KMS-11 (cell line): ENCODE measurements around the gene OLFML3.
A peak's percentile ranks its signal among the peaks of the same experiment; 100 is the strongest.

Experiments used
- H2AFZ ChIP-seq: fragments of 200-600 bp; sonication (generic); 2 replicates; pipeline ENCODE4 v1.6.1; 2016; ENCODE audit warnings: antibody characterized with exemption, mixed run types, low read depth
- H3K27ac ChIP-seq: fragments of 200-600 bp; sonication (generic); 2 replicates; pipeline ENCODE4 v1.6.1; 2016; ENCODE audit warnings: mild to moderate bottlenecking, mixed run types
- H3K27me3 ChIP-seq: fragments of 200-600 bp; sonication (generic); 2 replicates; pipeline ENCODE4 v1.6.1; 2017; ENCODE audit warnings: mild to moderate bottlenecking, low read depth, mixed run types, moderate library complexity; ENCODE audit not compliant: insufficient read depth
- H3K36me3 ChIP-seq: fragments of 200-600 bp; sonication (generic); 2 replicates; pipeline ENCODE4 v1.6.1; 2017; ENCODE audit warnings: mild to moderate bottlenecking, mixed run types; ENCODE audit not compliant: insufficient read depth
- H3K4me1 ChIP-seq: fragments of 200-600 bp; sonication (generic); 2 replicates; pipeline ENCODE4 v1.6.1; 2016; ENCODE audit warnings: mild to moderate bottlenecking, low read depth, mixed run types; ENCODE audit not compliant: poor library complexity, severe bottlenecking
- H3K4me2 ChIP-seq: fragments of 200-600 bp; sonication (generic); 2 replicates; pipeline ENCODE4 v1.7.0; 2016; ENCODE audit warnings: mild to moderate bottlenecking, mixed run types
- H3K4me3 ChIP-seq: fragments of 200-600 bp; sonication (generic); IDR thresholded peaks from 2 replicates; pipeline ENCODE4 v1.6.1; 2017; ENCODE audit warnings: low read depth, low read length, mixed read lengths; ENCODE audit not compliant: insufficient read depth
- H3K79me2 ChIP-seq: fragments of 200-600 bp; sonication (generic); 2 replicates; pipeline ENCODE4 v1.6.1; 2016; ENCODE audit warnings: low read depth, mixed run types; ENCODE audit not compliant: insufficient read depth
- H3K9ac ChIP-seq: fragments of 200-600 bp; sonication (generic); 2 replicates; pipeline ENCODE4 v1.6.1; 2016; ENCODE audit warnings: mild to moderate bottlenecking, mixed run types
- H4K20me1 ChIP-seq: fragments of 200-600 bp; sonication (generic); 2 replicates; pipeline ENCODE4 v1.6.1; 2016; ENCODE audit warnings: mild to moderate bottlenecking, mixed run types; ENCODE audit not compliant: insufficient read depth
- TF ChIP-seq, protein P1 (sequence below): fragments of 200-600 bp; sonication (generic); conservative IDR thresholded peaks from 2 replicates; pipeline ENCODE4 v1.6.1; 2017; ENCODE audit warnings: low read depth, mild to moderate bottlenecking, antibody characterized with exemption, low read length, moderate library complexity, mixed read lengths

Gene OLFML3, protein sequence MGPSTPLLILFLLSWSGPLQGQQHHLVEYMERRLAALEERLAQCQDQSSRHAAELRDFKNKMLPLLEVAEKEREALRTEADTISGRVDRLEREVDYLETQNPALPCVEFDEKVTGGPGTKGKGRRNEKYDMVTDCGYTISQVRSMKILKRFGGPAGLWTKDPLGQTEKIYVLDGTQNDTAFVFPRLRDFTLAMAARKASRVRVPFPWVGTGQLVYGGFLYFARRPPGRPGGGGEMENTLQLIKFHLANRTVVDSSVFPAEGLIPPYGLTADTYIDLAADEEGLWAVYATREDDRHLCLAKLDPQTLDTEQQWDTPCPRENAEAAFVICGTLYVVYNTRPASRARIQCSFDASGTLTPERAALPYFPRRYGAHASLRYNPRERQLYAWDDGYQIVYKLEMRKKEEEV

DNA sequence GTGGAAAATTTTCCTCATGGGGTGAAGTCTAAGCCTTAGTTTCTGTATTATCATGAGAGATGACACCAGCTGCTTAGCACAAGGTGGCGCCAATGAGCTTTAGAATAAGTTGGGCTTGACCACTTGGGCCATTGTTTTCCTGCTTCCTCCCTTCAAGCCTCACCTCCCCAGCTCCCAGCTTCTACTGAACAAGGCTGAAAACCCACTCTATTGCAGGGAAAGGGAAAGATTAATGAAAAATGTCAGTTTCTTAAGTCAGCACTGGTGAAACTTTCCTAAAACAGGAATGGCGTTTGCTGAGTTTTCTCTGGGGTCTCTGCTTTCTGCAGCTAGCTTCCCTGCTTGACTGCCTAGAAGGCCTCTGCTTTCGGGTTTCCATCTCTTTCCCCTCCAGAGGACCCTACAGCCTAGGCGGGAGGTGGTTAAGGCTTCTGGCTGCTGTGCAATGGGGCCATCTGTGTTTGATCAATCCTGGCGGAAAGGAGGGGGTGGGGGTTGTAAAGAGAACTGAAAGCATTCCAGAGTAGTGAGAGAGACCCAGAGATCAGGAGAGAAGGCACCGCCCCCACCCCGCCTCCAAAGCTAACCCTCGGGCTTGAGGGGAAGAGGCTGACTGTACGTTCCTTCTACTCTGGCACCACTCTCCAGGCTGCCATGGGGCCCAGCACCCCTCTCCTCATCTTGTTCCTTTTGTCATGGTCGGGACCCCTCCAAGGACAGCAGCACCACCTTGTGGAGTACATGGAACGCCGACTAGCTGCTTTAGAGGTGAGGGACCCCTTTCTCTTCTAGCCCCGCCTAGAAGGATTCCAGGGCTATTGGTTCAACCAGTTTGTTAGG lies at the start of gene OLFML3:
TSS of gene OLFML3 (plus strand) at position 612 of the 840 bp plus-strand sequence. CDS start at position 655, 43 bp downstream.
- Histone ChIP-seq H3K4me1 (peaks cover 35% of the 10 kb centered on the region), H3K36me3 (no peaks in the 10 kb centered on the region), H3K79me2 (no peaks in the 10 kb centered on the region), H3K9ac (no peak within 1 kb of the TSS), H3K27ac (no peak within 1 kb of the TSS), H3K27me3 (no peaks in the 10 kb centered on the region), H3K4me3 (no peak within 1 kb of the TSS), H4K20me1 (no peaks in the 10 kb centered on the region), H2AFZ (no peak within 1 kb of the TSS), H3K4me2 (no peak within 1 kb of the TSS)
- TF ChIP-seq, protein P1, sequence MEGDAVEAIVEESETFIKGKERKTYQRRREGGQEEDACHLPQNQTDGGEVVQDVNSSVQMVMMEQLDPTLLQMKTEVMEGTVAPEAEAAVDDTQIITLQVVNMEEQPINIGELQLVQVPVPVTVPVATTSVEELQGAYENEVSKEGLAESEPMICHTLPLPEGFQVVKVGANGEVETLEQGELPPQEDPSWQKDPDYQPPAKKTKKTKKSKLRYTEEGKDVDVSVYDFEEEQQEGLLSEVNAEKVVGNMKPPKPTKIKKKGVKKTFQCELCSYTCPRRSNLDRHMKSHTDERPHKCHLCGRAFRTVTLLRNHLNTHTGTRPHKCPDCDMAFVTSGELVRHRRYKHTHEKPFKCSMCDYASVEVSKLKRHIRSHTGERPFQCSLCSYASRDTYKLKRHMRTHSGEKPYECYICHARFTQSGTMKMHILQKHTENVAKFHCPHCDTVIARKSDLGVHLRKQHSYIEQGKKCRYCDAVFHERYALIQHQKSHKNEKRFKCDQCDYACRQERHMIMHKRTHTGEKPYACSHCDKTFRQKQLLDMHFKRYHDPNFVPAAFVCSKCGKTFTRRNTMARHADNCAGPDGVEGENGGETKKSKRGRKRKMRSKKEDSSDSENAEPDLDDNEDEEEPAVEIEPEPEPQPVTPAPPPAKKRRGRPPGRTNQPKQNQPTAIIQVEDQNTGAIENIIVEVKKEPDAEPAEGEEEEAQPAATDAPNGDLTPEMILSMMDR, result peak; percentile 81

DNA sequence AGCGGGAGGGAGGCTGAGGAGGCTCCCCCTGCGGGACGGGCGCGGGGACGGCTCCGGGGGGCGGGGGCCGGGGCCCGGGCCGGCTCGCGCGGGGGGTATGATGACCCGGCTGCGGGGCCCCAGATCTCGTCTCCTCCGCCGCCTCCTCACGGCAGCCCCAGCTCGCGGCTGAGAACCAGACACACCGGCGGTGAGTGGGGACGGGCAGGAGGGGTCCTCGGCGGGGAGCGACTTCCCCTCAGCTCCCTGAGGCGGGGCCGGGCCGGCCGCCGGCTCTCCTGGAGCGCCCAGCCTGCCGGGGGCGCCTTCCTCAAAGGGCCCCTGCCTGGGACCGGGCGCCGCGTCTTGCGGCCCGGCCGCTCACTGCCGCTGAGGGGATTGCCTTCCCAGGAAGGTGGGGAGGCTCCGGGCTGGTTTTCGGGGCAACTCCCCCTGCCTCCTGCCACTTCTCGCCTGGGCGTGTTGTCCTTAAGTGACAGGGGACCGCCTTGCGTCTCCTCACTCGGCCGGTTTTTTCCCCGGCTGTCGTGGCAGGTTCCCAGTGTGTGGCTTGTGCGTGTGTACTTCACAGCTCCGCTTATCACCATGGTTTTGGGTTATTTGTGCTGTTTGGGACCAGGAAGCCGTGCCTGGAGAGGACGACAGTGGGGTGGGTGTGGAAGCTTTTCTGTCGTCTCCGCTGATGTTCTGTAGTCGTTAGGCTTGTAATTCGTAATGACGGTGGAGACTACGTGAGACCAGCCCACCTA lies 49.4 kb upstream of the OLFML3 start:
- H4K20me1 ChIP-seq, result no peaks in the 10 kb centered on the region
- TF ChIP-seq, protein P1, result no peak
- peaks cover 43% of the 10 kb centered on the region for H3K4me1 ChIP-seq
- H3K27me3 ChIP-seq, result no peaks in the 10 kb centered on the region
- peak overlapping the region; percentile 90; the same call in 1 of the 2 replicates for H3K4me2 ChIP-seq
- no peaks in the 10 kb centered on the region for H3K36me3 ChIP-seq
- H3K79me2 ChIP-seq, result peaks cover 52% of the 10 kb centered on the region
- peak overlapping the region; percentile 91 for H3K9ac ChIP-seq
- no peak overlapping the region for H3K4me3 ChIP-seq
- H3K27ac ChIP-seq, result peak overlapping the region; percentile 94
- H2AFZ ChIP-seq, result no peak overlapping the region

DNA sequence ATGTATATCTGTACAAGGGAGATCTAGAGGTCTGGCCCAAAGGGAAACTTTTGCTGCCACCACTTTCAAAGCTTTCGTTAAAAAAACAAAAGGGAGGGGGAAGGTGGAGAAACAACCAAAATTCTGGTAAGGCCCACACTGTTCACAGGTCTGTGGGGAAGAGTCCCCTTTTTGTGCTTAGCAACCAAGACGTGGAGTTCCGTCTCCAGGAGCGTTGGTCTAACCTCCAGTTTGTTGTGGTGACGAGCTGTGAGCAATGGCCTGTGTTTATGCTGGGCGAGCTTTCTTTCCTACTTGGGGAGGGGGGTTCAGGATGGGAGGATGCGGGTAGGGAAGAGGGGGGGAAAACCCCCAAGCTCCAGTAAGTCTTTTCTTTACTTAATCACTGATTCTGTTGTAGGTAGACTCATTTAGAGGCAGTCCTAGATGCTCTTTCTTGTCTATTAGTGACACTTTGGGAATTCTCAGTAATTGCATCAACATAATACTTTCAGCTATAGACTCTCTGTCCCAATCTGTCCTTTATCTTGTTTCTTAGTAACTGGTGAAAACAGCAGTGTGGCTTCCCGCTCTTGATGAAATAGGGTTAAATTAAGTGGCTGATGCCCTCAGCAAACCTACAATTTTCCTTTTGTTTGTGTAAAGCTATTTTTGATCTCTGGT lies 48.6 kb upstream of the OLFML3 start:
- Histone ChIP-seq H3K79me2 (peaks cover 59% of the 10 kb centered on the region), H3K9ac (peak overlapping the region; percentile 91), H3K27me3 (no peaks in the 10 kb centered on the region), H3K36me3 (no peaks in the 10 kb centered on the region), H2AFZ (no peak overlapping the region), H3K4me2 (peak overlapping the region; percentile 90), H4K20me1 (no peaks in the 10 kb centered on the region), H3K27ac (peak overlapping the region; percentile 94), H3K4me1 (peaks cover 51% of the 10 kb centered on the region), H3K4me3 (no peak overlapping the region)
- TF ChIP-seq, protein P1, result no peak

DNA sequence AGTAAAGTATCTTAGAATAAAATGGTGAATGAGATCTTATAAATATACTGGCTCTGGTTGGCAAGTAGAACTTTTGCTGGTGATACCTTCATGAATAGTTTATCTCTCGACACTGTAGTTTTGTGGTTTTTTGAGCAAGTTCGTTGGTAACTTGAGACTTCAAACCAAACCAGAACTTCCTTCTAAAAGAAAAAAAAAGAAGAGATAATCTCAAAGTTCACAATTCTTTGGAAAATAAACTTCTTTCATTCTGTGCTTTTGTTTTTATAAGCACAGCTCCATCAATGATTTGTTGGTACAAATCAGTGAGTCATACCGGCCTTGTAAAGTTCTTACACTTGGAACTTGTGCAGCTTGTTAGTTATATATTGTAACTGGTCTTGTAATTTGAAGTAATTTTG lies 47.8 kb upstream of the OLFML3 start:
- TF ChIP-seq, protein P1, result no peak
- no peaks in the 10 kb centered on the region for H3K36me3 ChIP-seq
- H3K9ac ChIP-seq, result peak overlapping the region; percentile 91
- peak overlapping the region; percentile 90 for H3K4me2 ChIP-seq
- peak overlapping the region; percentile 94 for H3K27ac ChIP-seq
- no peak overlapping the region for H3K4me3 ChIP-seq
- H3K79me2 ChIP-seq, result peaks cover 67% of the 10 kb centered on the region
- peaks cover 3% of the 10 kb centered on the region; the same call in 1 of the 2 replicates for H4K20me1 ChIP-seq
- H2AFZ ChIP-seq, result no peak overlapping the region
- H3K27me3 ChIP-seq, result no peaks in the 10 kb centered on the region
- H3K4me1 ChIP-seq, result peaks cover 59% of the 10 kb centered on the region
